HG03565 (cell line): ENCODE results near the gene FUZ.
A peak's percentile ranks its signal among the peaks of the same experiment; 100 is the strongest.

ENCODE experiments used
- ATAC-seq: cut with Tn5 transposase; IDR thresholded peaks from one replicate; pipeline ENCODE4 v1.9.1; 2021; ENCODE audit warnings: mild to moderate bottlenecking, moderate library complexity; ENCODE audit not compliant: unreplicated experiment

FUZ gene

DNA sequence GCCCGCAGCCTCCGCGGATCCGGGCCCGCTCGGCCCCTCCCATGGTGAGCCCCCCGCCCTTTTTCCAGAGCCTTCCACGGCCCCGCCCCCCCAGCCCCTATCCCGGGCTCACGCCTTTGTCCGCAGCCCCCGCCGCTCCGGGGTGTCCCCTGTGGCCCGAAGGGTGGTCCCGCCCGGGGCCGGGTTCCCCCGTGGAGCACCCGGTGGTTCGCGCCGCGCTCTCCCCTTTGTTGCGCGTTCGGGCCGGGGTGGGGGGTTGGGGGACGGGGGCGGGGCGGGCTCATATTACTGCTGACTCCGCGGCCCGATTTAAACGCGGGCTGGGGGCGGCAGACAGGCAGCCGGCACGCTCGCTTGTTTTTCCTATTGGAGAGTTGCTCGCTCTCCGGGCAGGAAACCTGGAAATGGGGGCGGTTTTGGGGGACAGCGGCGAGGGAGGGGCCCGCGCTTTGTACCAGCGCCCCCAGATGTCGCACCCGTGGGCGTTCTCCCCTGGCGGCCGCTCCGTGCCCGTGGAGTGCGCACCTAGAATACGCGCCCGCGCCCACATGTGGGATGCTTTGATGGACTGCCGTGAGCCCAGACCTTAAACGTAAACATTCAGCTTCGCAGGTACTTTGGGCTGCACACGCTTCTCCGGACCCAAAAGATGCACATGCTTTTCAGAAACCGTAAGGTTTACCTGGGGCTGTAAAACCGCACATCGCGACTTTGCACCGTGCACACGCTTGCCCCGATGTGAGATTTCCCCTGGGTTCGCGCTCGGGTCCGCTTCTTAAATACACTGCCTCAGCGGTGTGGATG lies 38.6 kb upstream of the FUZ start:
- ATAC-seq = peak; percentile 3

DNA sequence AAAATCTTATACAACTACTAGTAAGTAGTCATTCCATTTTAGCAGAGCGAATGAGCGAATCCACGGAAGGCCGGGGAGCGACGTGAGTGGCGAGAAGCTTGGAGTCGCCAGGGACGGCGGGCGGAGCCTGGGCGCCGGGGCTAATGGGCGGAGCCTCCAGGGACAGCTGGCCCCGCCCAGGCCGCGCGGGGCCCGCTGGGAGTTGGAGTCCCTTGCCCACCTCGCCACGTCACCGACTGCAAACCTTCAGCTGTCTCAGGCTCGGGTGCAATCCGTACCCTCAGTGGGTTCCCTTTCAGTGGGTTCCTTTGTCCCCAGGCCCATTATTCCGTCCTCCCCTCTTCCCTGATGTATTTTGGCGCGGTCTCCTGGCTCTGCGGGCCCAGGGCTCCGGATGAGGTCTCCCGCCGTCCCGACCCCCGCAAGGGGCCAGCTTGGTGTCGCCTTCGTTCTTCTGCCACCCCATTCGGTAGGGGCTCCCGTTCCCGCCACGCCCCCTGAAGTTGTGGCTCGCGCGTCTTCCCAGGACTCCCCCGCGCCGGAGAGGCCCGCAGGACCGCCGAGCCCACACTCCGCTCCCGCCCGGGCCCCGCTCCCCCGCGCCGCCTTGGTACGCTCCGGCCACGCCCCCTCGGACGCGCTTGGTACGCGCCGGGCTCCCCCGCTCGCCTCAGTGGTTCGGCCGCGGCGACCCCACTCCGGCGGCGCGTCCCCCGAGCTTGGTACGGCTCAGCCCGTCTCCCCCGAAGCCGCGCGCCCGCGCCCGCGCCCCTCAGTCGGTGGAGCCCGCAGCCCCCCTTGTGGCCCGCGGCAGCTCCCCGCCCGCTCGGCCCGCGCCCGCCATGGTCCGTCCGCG lies 37.6 kb upstream of the FUZ start, which contains the start of gene PTOV1:
Gene PTOV1 (plus strand): TSS at position 673 of the 856 bp plus-strand sequence.
- ATAC-seq = peak; percentile 58

DNA sequence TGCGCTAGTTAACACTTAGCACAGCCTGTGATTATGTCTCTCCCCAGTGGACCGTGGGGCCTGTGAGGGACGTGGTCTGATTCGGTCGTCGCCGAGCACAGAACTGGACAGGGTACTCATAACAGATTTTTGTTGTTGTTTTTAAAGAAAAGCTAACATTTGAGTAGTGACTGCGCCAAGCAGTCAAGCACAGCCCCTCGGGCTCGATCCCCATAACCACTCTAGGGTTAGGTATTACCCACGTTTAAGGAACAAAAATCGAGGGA lies 37.1 kb upstream of the FUZ start:
- no peak for ATAC-seq

DNA sequence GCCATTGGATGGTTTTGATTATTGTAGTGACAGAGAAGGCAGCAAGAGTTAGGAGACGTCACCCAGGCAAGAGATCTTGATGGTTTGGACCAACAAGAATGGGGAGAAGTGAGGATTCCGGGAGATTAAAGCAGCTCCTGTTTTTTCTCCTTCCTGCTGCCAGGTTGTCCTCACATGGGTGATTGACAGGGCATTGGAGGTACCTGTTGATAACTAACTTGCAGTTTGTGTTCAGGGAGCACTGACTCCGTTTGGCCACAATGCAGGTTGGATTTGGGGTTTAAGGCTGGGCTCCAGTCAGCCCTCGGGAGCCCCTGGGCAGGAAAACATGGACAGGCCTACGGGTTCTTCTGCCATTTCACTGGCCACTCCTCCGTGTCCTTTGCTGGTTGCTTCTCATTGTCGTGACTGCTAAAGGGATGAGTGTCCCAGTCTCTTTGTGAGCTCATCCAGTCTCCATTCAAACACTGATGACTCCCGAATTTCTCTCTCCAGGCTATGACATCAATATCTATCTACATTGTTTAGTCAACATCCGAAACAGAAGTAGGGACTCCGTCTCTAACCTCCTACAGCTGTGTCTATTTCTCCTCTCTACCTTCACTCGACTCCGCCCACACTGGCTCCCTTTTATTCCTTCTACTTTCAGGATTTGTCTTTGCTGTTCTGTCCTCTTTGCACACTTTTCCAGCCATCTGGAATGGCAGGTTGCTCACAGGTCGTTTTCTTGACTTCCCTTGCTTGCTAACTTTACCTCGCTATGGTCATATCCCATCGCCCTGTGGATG lies 36.5 kb upstream of the FUZ start:
- ATAC-seq = no peak

DNA sequence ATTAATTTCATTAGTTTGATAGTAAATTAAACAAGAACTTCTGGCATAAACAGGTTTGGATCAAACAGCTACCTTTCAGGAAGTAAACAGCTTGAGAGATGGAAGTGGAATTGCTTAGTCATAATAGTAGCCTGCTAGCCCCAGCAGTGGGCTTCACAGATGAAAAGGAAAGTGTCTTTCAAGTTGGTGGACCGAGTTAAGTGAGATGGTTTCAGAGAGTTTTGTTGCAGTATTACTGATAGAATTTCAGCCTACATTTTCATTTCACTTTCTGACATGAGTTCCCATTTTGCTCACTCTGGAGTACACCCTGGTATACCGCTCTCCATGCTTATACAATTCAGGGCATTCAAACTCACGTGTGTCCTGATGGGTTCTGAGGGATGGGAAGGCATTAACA lies 35.8 kb upstream of the FUZ start:
- ATAC-seq = no peak

DNA sequence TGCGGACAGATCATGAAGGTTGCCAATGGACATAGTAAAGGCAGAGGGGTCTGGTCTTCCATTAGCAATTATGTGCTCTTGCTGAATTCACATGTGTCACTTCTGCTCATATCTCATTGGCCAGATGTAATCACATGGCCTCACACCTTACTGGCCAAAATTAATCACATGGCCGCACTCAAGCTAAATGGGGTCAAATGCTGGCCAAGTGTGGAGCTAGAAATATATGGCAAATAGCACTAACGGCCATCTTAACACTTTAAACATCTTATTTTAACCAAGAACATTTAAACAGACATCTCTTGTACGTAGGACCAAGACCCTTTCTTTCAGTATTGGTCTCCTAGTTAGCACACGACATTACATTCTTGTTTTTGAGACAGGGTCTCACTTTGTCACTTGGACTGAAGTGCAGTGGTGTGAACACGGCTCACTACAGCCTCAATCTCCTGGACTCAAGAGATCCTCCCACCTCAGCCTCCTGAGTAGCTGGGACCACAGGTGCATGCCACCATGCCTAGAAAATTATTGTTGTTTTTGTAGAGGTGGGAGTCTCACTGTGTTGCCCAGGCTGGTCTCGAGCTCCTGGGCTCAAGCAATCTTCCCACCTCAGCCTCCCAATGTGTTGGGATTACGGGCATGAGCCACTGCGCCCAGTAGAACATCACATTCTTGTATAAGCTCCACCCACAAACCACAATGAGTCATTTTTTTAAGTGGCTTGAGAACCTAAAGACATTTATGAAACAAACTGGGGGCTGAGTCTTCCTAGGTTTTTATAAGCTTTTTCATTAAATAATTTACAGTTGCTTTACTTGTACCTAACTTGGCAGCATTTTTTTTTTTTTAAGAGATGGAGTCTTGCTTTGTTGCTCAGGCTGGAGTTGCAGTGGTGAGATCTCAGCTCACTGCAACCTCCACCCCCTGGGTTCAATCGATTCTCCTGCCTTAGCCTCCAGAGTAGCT lies 34.9 kb upstream of the FUZ start:
- no peak for ATAC-seq

DNA sequence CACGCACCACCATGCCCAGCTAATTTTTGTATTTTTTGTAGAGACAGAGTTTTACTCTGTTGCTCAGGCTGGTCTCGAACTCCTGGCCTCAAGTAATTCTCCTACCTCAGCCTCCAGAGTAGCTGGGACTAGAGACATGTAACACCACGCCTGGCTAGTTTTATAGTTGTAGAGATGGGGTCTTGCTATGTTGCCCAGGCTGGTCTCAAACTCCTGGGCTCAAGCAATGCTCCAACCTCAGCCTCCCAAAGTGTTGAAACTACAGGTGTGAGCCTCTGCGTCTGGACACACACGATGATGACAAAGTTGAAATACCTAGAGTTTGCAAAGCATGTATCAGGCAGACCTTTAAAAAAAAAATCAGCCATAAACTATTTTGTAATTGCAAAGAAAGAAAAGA lies 33.3 kb upstream of the FUZ start:
- ATAC-seq = no peak

DNA sequence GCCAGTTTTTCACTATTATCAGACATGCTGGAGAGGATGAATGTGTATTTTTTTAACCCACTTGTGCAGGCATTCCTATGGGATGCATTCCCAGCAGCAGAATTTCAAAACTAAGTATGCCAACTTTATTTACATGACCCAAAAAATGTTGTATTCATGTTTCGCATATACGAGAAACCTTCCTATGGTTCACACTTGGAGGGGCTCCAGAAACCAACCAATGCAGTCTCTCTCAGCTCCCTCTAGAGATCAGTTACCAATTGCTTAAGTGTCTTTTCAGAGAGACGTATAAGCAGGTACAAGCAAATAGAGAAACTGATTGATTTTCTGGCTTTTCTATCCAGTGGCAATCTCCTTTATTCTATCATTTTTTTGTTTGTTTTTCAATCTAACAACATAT lies 32.3 kb upstream of the FUZ start:
- ATAC-seq = no peak

DNA sequence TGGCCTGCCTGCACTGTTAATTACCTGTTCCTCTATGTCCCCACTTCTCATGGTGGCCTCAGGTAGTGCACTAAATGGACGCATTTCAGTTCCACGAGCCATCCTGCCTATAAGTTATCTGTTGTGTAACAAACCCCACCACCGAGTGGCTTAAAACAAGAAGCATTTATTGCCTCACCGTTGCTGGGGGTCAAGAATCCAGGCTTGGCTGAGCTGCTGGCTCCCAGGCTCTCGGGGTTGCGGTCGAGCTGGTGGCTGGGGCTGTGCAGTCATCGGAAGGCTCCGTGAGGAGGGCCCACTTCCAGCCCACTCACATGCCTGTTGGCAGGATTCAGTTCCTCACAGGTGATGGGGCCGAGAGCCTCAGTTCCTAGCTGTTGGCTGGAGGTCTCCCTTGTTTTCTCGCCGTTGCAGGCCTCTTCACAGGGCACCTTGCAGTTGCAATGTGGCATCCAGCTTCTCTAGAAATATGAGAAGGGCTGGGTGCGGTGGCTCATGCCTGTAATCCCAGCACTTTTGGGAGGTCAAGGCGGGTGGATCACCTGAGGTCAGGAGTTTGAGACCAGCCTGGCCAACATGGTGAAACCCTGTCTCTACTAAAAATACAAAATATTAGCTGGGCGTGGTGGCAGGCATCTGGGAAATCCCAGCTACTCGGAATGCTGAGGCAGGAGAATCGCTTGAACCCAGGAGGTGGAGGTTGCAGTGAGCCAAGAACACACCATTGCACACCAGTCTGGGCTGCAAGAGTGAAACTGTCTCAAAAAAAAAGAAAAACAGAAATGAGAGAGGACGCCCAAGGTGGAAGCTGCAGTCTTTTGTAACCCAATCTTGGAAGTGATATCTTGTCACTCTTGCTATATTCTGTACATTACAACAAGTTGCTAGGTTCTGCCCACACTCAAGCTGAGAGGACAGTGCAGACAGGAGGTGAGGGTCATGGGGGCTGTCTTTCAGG lies 31.3 kb upstream of the FUZ start:
- ATAC-seq = no peak

DNA sequence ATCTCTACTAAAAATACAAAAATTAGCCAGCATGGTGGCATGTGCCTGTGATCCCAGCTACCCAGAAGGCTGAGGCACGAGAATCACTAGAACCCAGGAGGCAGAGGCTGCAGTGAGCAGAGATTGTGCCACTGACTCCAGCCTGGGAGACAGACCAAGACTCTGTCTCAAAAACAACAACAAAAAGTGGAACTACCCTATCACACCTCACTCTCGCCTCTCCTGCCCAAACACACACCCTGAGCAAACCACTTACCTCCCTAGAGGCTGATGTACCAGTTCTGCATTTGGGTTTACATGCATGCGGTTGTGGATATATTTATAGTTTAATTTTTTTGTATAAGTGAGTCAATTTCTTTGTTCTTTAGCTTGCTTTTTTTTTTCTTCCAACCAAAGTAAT lies 30.2 kb upstream of the FUZ start:
- ATAC-seq = no peak

DNA sequence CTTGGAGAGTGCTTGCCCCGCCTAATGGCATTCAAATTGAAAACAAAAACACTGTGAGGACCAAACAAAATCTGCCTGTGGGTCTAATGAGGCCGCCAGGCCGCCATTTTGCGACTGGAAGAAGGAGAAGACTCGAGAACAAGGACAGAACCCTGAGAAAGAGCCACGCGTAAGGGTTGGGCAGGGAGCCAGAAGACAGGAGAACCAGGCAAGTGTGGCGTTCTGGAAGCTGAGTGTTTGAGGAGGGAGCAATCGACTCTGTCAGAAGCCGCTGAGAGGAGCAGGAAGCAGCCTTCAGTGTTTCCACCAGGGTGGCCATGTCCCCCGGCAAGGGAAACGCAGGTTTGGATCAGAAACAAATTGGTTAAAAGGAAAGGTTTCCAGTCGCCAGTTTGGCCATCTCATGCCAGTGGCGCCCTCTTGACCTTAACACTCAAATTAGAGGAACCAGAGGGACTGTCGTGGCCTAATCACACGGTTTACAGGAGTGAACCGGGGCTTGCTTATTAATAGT lies 27.7 kb upstream of the FUZ start:
- no peak for ATAC-seq

DNA sequence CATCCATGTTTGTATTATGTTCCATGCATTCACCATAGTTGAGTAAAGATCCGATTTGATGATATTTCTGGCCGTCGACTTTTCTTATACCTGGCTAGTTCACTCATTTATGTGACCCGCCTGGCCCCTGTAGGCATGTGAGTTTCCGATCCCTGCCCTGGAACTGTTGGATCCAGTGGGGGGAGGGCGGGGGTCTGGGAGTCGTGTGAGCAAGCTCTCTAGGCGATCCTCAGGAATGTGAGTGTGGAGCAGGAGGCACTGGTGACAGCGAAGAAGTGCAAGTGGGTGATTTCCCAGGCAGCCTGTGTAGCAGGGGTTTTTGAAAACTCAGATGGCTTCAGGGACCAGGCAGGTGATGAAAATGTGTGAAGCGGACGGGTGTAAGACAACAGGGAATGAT lies 27.2 kb upstream of the FUZ start:
- ATAC-seq = no peak

DNA sequence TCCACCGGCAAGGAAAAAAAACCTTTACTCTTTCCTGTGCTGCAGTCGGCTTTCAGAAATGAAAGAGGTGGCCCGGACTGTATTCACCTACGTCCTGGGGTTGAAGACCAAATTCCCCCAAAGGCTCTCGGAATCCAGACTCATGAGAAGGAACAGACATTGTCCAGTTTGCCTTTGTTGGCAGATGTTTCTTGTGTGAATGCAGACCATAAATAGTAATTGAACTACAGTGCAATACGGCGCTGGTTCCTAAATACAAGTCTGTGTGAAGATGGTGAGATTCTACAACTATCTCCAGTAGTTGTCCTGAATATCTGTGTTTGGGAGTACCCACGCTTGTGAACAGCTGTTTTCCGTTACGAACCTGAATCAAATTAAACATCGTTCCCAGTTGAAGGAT lies 26.6 kb upstream of the FUZ start:
- ATAC-seq = no peak

DNA sequence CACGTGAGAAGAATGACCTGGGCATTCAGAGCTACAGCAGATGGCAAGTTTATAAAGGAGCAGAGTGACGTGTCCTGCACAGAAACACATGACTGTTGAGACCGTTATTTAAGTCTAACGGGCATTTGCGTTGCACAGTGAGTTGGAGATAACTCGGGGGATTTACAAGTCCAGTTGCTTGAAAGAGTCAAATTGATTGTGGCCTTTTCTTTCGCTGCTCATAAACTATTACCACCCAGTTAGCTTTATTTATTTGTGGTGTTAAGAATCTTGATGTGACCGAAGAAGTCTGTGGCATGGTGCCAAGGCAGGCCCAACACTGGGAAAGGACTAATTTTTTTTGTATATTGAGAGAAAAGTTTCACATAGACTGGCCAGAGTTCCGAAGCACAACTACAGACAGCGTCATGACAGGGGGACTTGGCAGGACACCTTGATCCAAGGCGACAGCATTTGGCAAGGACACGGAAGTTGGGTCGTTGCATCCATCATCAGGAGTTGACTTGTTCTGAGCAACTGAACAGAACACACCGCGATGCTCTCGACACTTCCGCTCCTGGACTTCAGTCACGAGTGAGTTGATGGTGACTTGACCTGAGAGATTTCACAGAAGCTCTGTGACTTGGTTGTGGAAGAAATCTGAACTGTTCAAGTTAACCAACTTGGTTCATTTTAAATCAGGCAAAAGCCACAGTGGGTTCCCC lies 25.9 kb upstream of the FUZ start:
- no peak for ATAC-seq

DNA sequence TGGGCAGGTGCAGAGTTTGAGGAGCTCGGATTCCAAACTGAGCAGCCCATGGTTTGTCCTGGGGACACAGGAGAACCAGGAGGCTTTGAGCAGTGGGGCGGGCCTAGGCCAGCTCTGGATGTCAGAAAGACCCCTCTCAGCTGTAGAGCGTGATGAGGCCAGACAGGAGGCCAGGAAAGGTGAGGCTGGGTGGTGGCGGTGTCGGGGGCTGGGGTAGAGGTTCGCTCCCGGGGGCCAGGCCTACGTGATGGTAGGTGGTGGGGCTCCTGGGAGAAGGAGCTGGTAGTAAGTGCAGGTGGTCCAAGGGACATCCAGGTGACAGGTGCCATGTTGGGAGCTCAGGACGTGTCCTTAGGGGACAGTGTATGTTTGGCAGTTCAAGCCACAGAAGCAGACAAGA lies 24.3 kb upstream of the FUZ start:
- no peak for ATAC-seq

DNA sequence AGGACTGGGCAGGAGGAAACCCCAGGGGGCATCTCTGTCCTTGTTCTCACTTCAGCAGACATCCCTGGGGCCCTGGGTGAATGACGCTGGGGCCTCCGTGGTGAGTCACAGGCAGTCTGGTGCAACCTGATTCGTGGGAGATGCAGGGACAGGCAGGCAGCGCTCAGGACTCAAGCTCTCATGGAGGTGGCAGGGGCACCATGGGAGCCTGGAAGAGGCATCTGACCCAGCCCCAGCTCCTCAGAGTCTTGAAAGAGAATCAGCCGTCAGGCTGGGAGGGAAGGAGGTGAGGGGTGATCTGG lies 23.9 kb upstream of the FUZ start:
- no peak for ATAC-seq

DNA sequence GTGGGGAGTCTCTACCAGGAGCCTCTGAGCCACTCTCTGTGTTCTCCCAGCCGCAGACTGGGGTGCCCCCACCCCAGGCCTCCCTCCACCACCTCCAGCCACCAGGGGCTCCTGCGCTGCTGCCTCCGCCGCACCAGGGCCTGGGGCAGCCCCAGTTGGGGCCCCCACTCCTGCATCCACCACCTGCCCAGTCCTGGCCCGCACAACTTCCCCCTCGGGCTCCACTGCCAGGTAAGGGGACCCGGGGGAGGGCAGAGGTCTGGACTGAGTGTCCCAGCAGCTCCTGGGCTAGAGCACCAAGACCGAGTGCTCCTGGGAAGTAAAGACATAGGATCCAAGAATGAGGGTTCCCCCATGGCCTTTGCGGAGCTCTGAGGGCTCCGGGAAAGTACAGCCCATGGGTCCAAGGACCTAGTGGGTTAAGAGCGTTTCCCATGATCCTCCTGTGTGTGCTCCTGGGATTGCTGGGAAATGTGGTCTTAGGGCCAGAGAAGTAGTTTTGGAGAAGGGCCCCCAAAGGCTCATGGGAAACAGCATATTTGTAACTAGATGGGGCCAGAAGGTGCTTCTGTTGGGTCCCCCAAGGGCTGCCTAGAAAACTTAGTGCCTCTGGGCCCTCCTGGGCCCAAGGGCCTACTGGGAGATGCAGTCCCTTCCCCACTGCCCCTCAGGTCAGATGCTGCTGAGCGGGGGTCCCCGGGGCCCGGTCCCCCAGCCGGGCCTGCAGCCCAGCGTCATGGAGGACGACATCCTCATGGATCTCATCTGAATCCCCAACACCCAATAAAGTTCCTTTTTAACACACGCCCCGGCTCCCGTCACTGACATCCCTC lies 23.3 kb upstream of the FUZ start:
- ATAC-seq = no peak

DNA sequence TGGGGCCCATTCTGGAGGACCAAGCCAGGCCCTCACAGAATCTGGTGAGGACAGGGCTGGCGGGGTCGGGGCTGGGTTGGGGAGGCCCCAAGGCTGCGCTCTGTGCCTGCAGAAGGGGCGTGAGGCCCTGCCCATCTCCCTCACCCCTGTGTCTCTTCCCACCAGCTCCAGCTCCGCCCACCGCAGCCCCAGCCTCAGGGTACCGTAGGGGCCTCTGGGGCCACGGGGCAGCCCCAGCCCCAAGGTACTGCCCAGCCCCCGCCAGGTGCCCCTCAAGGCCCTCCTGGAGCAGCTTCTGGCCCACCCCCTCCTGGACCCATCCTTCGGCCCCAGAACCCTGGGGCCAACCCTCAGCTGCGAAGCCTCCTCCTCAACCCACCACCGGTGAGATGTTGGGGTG lies 22.5 kb upstream of the FUZ start:
- ATAC-seq = no peak
